GM20000 (cell line): ENCODE results near the gene LPCAT3.

Source experiments
- DNase-seq: peaks from one replicate; pipeline ENCODE4 v3.0.0; 2012; ENCODE audit warnings: low spot score
- CTCF ChIP-seq: IDR thresholded peaks from 2 replicates; pipeline ENCODE4 v1.5.1; 2012; ENCODE audit warnings: mild to moderate bottlenecking, control low read depth; ENCODE audit errors: extremely low read depth, missing control alignments

Gene LPCAT3

GRCh38 chr12:6967651-6968100 is 50.6 kb downstream of the LPCAT3 start:
- no peak for TF ChIP-seq CTCF
- no peak for DNase-seq

- DNase-seq = no peak
- TF ChIP-seq CTCF = no peak
These were observed 51.9 kb downstream of the LPCAT3 start for GRCh38 chr12:6966351-6966750.

GRCh38 chr12:6965714-6966113 is 52.6 kb downstream of the LPCAT3 start:
- no peak for DNase-seq
- TF ChIP-seq CTCF = no peak

- TF ChIP-seq CTCF = peak; percentile 91
- DNase-seq = peak; percentile 82
These were observed 53.1 kb downstream of the LPCAT3 start for GRCh38 chr12:6965026-6965661.

- no peak for TF ChIP-seq CTCF
- DNase-seq = no peak
These were observed 53.7 kb downstream of the LPCAT3 start for GRCh38 chr12:6964605-6965025.

- TF ChIP-seq CTCF = no peak
- DNase-seq = no peak
These were observed 54.4 kb downstream of the LPCAT3 start for GRCh38 chr12:6963791-6964413.

- no peak for DNase-seq
- TF ChIP-seq CTCF = no peak
These were observed 55.1 kb downstream of the LPCAT3 start for GRCh38 chr12:6963016-6963731.
